Left lobe of liver (tissue), 2 donors: ENCODE results near the gene RPS21. TPM values are rescaled to one million over a fixed set of nuclear protein-coding genes. Genes with fewer than 3 reads are reported as not detected.
A peak's percentile ranks its signal among the peaks of the same experiment; 100 is the strongest.
"Not testable (repeated sequence)": the region's sequence is repeated elsewhere in the genome, so short reads cannot be mapped to it uniquely, and the experiment has no call there.

Experiments
- ATAC-seq: fragments of 200-7000 bp; cut with Tn5 transposase; one replicate; pipeline ENCODE4 v1.9.1; 2020; ENCODE audit warnings: mild to moderate bottlenecking, moderate library complexity
- DNase-seq: peaks from one replicate; pipeline ENCODE4 v3.0.0-alpha.2; 2020; ENCODE audit warnings: low spot score
- total RNA-seq: library from RNA; stranded (reverse); gene quantifications from one replicate; pipeline ENCODE4 v1.2.1, GENCODE V29; 2021
- donor health status: DM: no; HTN: no; CAD: no; lungs with moderate emphysema.
- donor health status: DM: no; HTN: yes; CAD: no.

The RPS21 gene
- total RNA-seq, 1 donor from 2014 or later: 432 TPM

DNA sequence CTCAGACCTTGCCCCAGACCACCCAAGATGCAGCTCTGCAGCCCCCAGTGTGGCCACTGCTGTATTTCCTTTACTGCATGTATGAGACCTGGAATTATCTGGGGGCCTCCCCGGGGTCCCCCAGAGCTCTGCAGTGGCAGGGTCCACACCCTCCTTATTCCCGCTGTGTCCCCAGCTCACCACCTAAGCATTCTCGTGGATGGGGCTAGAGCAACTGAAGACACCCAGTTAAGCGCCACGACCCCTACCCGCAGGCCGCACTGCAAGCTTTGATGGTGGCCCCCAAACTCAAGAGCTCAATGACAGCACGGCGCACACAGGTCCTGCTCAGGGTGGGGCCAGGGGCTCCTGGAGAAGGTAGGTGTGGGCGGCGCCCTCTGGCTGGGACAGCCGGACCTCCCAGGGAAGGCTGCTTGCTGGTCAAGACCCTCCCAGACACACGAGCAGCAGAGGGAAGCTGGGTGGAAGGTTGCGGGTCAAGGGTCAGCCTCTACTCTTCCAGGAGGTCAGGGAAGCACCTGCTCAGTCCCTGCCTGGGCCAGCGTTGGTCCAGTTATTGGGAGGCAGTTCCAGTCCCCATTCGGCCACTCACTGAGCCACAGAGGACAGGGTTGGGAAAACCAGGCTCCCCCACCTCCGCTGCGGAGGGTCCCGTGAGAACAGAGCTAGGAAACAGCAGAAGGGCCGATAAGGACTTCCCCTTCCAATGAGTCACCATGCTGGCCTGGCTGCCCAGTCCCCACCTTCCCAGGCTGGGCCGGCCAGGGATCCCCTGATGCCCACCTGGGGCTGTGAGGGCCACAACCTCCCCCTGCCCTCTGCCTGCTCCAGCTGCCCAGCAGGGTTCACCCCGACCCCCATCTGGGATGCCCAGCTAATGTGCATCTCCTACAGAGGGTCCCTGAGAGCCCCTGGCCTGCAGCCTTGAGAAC lies 22.7 kb upstream of the RPS21 start:
- ATAC-seq (no peak), DNase-seq (no peak)

DNA sequence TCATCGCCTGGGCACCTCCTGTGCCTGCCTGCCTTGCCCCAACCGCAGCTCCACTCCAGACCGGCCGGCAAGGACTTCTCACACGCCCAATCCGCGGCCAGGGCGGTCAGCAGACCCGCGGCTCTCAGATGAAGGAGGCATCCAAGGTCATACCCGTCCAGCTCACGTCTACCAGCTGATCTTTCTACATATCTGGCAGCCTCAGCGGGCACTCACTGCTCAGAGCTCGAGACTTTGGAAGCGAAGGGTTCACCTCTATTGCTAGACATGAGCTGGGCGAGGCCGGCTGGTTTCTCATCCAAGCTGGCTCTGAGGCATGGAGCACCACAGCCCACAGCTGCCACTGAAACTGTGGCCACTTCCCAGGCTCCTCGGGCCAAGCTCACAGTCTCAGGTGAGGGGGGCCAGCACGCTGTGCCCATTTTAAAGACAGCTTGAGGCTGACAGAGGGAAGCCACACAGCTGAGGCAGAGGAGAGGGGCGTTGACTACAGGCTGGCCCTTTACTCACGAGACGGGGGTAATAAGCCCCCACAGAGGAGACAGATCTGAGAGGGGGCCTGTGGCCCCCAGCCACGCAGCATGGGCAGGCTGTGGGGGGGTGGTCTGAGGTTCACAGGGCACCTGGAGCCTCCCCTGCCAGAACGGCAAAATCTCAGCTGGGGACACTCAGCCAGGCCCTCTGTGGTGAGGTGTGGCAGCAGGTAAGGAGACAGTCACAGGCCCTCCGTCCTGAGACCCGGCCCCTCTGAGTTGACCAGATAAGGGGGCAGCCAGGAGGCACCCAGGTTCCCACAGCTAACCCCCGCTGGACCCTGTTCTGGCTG lies 21.8 kb upstream of the RPS21 start:
- no peak for ATAC-seq
- peak; percentile 50 for DNase-seq

DNA sequence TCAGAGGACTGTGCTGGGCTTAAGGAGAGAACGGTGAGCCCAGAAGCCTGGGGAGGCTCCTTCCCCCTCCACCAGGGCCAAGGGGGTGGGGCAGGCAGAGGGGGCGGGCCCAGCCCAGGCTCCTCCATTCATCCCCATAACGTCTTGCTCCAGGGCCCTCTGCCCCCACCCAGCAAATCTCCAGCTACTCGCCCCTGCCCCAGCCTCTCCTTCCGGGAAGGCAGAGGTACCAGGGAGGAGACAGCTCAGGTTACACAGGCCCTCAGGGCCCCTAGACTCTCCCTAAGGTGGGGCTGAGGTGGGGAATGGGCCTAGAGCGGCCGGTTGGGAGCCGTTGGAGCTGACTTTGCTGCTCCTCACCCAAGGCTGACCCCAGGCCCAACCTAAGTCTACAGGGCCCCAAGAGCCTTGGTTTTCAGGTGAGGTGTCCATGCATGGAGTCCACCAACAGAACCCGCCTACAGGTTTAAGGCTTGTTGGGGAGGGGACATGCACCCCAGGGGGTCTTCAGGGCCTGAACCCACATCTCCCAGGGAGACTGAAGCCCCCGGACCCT lies 21.0 kb upstream of the RPS21 start:
- no peak for DNase-seq

DNA sequence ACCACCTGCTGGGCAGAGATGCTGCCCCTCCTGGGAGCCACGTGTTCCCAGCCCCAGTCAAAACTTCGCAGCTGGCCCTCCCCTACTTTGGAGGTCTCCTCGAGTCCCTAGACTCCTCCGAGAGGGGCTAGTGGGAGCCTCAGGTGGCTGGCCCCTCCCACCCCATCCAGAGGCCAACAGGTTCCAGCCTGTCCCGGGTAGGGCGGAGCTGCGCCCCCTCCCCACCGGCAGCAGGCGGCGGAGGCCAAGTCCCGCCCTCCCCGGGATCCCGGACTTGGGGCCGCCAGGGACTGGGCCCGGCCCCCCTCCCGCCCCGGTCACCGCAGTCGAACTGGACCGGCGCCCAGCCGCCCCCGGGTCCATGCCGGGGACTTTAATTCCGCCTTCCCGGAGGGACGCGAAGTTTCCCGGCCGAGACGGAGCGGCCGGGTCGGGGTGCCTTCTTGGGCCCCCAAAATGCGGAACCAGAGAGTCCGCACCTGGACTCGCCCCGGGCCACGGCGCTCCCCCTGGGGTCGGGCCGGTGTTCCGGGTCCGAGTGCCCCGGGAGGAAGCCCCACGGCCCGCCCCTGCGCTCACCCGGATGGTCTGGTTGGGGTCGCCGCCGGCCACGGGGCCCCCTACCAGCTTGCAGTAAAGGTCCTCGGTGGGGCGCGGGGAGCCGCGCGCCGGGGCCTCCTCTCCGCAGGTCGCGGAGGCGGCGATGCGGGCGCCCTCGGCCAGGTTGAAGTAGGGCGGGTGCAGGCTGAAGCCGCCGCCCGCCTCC lies 20.4 kb upstream of the RPS21 start:
- ATAC-seq (peak; percentile 7), DNase-seq (peak; percentile 57)

More for the DNA sequence above, 21.0 kb upstream of the RPS21 start:
- ATAC-seq: no peak

DNA sequence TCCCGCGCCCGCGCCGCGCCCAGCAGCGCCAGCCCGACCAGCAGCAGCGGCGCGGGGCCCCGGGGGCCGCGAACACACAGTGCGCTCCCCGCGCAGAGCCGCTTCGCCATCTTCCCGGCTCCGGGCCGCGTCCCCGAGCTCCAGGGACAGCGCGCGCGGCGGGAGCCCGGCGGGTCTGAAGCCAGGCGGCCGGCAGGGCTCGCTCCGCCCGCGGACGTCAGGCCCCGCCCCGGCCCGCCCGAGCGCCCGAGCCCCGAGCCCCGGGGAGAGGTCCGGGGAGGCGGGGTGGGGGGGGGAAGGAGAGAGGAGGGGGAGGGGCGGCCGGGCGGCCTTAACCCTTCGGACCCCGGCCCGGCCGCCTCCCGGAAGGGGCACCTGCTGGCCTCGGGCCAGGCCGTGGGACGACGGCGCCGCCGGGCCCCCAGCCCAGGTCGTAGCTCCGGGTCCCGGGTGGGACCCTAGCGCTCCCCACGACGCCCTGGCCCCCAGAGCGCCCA lies 19.7 kb upstream of the RPS21 start, which contains the start of gene LAMA5:
Gene LAMA5, minus strand, starts transcription at position 177 of the 497 bp plus-strand sequence. Its CDS starts 67 bp downstream, at position 110.
- DNase-seq (no peak), ATAC-seq (peak; percentile 57)

DNA sequence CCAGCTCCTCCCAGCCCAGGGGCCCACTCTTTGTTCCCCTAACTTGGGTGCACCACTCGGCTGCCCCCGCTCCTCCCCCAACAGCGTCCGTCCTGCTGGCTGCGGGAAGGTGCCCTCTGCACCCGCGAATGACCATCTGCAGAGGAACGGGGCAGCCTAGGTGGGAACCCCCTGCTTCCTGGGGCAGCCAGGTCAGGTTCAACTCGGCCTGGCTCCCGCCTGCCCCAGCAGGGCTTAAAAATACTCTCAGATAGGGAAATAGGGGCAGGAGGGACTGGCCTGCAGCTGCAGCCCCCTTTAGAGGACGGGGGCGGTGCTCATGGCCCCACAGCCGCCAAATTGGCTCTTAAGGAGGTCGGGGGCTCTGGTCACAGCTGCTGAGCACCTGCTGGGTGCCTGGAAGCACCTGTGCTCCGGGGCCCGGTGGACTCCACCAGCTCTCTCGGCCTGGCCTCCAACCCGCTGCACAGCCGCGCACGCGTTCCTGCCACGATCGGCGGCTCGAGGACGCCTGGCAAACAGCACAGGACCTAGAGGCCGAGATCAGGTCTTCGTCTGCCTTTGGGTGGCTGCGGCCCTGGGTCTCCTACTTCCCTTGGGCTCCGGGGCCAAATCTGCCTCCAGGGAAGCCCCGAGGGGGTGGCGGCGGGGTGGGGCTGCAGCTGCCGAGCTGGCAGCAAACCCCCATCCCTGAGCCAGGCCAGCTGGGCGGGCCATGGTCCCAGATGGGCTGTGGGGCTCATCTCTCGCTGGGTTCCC lies 19.1 kb upstream of the RPS21 start:
- ATAC-seq: peak; percentile 42
- no peak for DNase-seq

DNA sequence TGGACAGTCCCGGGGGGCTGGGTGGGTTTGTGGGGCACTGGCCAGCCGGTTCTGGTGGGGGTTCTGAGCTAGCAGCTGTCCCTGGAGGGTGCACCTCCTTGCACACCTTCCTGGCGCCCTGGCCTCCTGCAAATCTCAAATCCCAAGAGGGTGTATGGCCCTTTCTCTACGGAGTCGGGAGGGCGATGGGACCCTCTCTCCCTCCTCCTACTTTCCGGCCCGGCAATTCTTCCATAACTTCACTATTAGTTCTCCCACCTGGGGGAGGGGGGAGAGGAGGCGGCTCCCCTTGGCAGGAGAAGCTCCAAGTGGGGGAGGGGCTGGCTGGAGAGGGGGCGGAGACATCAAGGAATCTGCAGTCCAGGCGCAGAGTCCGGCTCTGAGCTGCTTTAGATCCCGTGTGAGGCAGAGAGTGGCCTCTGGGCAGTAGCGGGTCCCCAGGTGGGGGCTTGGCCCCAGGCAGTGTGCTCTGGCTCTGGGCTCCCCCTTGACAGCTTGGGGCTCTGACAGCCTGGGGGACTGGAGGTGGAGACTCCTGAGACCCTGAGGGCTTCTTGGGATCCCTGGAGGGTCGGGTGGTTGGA lies 18.4 kb upstream of the RPS21 start:
- ATAC-seq (peak; percentile 55), DNase-seq (peak; percentile 82)

DNA sequence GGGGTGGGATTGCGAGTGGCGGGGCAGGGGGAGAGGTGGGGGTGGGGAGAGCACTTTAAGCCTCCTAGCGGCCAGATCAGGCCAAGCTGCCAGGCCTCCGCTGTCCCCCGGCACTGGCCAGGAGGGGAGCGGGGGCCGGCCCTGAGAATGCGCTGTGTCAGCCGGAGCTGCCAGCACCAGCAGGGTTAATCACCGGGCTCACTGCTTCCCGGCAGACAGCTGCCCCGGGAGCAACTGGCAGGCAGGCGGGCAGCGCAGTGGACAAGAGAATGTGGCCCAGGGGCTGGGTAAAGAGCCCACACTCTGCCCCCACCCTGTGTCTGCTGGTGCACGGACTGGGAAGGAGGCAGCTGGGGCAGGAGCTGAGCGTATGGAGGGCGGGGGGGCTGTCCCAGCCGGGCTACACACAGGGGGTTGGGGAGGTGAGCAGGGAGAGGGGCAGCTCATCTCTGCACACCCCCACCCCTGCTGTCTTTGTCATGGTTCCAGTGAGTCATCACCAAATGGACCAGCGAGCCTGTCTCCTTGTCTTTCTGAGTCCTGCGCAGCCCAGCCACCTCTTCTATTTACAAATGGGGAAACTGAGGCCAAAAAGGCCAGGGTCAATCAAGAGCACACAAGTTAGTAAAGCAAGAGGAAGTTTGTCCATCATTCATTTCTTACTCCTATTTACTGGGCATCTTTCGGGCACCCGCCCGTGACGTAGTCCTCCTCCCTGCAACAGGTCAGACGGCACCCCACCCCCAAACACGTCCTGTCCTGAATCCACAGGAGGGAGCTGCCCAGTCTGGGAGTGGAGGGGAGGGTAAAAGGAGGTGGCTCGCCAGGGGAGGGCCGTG lies 17.7 kb upstream of the RPS21 start:
- ATAC-seq (peak; percentile 10), DNase-seq (no peak)

DNA sequence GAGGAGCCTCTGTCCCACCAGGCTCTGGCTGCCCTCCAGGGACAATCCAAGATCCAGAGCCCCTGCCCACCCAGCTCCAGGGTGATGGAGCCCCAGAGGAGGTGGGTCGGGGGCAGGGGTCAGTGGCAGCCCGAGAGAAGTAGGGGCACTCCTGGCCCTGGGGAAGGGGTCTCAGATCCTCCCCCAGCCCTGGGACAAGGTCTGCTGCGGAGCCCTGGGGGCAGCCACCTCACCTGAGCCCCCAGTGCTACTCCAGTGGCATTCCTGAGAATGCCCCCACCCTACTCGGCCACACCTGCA lies 17.1 kb upstream of the RPS21 start:
- no peak for DNase-seq
- ATAC-seq: no peak

DNA sequence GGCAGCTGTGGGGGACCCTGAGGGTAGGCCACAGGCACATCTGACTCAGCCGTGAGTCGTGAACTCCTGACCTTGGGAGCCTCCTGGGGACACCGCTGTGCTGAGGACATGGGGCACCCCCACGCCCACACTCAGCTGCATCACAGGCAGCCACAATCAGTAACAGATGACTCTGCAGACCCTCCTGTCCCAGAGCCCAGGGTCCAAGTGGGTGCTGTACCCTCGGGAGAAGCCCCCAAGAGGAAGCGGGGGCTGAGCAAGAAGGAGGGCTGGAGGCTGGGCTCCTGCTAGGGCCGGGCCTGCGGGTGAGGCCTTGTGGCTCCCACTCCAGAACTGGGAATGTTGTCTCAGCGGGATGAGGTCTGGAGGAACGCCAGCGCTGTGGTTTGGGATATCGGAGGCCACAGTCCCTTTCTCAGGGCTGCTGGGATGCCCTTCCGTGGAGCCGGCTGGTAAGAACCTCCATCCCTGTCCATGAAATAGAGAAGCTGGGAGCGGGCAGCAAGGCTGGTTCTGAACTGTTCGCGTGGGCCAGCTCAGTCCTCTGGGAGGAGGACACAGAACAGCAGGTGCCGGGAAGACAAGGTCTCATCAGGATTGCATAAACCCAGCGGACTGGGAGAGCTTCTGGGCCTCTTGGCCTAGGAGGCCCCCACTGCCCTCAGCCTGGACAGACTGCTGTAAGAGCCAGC lies 16.6 kb upstream of the RPS21 start:
- peak; percentile 21 for ATAC-seq
- no peak for DNase-seq

DNA sequence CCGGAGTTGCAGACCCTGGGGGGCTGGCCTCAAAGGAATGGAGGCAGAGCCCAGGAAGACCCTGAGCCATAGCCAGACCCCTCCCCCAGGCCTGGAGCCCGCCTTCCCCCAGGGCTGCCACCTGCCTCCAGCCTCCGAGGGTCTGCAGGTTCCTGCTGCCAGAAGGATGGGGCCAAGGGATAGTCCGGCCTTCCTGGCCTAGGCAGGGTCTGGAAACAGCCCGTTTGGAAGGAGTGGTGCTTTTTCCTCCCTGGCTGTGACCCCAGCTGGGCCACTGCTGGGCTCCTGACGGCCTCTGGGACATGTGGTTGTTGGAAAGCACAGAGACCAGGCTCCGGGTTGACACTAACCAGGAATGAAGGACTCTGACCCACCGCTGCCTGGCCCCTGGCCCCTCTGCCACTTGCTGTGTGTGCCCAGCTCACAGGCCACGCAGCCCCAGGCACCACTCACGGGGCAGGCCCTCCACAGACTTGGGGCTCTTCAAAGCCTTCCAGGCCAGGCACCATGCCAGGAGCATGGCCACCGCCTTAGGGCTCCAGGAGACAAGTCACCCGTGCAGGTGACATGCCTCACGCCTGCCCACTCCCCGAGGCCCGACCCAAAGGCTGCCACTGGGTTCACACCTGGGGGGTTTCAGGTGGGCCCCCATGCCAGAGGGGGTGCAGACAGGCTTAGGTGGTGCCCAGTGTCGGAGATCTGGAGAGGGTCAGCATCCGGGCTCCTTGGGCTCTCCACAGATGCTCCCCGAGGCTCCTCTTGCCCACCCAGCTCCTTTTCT lies 15.9 kb upstream of the RPS21 start:
- DNase-seq (peak; percentile 88), ATAC-seq (peak; percentile 50)

DNA sequence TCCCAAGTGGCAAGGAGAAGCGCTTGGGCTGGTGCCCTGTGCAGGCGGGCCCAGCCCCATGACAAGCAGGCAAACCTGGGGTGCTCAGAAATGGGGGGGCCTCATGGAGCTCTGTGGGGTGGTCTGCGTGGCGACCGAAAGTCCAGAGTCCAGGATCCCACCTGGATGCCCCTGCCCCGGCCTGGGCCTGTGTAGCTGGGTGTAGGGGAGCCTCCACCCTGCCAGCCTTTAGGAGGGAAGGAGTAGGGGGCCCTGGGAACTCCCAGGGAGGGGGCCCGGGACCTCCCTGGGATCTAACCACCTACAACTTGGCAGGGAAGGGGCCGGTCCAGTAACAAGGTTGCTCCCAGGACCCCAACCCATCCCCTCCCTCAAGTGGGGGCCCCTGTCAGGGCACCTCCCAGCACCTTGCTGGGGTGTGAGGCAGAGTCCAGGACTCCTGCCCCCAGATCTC lies 15.3 kb upstream of the RPS21 start:
- DNase-seq: no peak

DNA sequence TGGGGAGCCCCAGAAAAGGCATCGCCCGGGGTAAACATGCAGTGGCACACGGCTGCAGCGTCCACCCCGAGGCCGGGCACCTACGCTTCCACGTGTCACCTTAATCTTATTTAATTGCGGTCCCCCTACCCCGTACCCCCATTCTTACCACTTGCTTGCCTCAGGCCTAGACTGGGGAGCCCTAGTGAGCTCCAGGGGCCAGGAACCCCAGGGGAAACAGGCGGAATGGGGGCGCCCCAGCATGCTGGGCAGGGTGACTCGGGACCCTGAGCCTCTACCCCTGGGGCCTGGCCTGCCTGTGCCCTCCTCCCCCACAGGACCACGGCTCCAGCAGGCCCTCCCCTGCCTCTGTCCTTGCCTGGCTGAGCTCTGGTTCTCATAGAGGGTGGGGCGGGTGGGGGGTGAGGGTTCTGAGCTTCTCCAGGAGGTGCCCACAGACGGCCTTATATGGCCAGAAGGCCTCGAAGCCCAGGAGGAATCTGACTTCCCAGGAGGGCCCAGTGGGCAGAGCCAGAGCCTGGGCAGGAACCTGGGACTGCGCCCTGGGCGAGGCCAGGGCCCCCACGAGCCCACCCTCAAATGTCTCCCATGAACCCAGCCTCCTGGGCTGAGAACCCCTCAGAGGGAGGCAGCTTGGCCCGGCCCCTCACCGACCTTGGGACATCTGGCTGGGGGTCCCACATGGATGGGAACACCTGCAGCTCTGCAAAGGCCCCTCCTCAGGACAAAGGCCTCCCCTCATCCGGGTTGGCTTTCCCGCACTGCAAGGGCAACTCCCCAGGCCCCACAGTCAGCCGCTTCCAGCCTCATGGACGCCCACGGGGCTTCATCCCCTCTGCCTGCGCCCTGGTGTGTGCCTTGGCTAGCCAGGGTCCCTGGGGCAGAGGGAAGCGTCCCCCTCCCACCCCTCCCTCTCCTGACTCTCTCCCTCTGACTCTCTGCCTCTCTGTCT lies 14.6 kb upstream of the RPS21 start:
- DNase-seq: no peak
- ATAC-seq: no peak

More for the DNA sequence above, 15.3 kb upstream of the RPS21 start:
- ATAC-seq: no peak

DNA sequence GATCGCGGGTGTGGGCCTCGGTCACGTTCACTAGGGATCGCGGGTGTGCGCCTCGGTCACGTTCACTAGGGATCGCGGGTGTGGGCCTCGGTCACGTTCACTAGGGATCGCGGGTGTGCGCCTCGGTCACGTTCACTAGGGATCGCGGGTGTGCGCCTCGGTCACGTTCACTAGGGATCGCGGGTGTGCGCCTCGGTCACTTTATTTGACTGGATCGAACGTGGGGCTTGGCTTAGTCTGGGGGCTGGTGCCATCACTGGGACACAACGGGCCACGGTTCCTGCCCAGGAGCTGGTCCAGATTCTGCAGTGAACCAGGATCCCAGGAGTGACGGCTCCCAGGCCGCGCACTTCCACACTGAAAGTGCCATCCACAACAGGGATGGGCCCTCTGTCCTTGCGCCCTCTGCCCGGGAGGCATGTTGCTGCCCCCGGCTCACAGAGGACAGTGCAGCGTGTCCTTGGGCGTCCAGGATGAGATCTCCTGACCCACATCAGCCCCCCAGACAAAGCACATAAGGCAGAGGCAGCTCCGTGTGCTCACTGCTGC lies 13.2 kb upstream of the RPS21 start:
- DNase-seq, ATAC-seq: not testable (repeated sequence)

DNA sequence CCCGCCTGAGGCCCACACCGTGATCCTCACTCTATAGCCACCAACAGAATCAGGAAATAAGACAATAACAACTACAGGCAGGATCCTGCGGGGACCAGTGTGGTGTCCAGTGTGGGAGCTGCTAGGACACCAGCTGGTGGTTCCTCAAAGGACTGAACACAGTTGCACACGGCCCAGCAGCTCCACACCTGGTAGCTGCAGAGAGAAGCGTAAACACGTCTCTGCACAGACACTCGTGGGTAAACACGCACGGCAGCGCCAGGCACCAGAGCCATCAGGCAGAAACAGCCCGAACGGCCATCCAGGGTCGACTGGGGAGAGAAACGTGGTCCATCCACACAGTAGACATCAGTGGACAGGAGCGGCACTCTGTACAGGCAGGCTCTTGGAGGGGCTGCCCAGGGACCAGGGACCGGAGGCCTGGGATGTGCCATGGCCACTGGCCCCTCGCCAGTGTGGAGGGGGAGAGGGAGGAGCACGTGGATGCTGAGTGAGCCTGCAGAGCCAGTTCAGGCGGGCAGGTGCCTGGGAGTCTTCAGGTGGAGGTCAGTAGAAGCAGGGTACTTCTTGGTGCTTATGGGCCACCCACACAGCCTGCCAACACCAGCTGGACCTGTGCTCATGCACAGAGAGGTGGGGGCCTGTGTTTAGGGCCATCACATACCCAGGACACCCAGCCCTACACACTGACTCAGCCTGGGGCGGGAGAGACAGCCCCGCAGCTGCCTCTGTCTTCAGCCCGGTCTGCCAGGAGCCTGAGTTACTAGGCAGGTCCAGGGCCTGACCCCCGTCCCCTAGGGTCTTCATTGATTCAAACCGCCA lies 12.4 kb upstream of the RPS21 start:
- ATAC-seq: no peak

More for the DNA sequence above, 12.4 kb upstream of the RPS21 start:
- DNase-seq: no peak
